Fibroblast of the aortic adventitia (primary cell): Measurements from ENCODE around the gene NFASC. TPM values are rescaled to one million over a fixed set of nuclear protein-coding genes. Genes with fewer than 3 reads are reported as not detected.

Experiments
- DNase-seq: peaks from one replicate; pipeline ENCODE4 v3.0.0-alpha.2; 2010; ENCODE audit warnings: low read depth
- H3K4me3 ChIP-seq: 2 replicates; pipeline ENCODE4 v1.5.1; 2011; ENCODE audit warnings: low read depth, mild to moderate bottlenecking, control low read depth, low read length, moderate library complexity
- CTCF ChIP-seq: IDR thresholded peaks from 2 replicates; pipeline ENCODE4 v1.5.1; 2011; ENCODE audit warnings: mild to moderate bottlenecking, low read length, control low read depth, inconsistent platforms; ENCODE audit not compliant: insufficient read depth
- total RNA-seq: library from RNA; depleted of rRNA; stranded (reverse); fragments of >200 nt; gene quantifications from 2 replicates; pipeline ENCODE4 v1.2.3, GENCODE V29; 2012; ENCODE audit warnings: low replicate concordance

NFASC gene
- total RNA-seq, 1 donor: 22.0 TPM

GRCh38 chr1:204958317-204959307 lies 88.0 kb downstream of the NFASC start:
- TF ChIP-seq CTCF: no peak
- DNase-seq: no peak
- H3K4me3 ChIP-seq: no peak overlapping the region

GRCh38 chr1:204959374-204959773 lies 88.7 kb downstream of the NFASC start:
- TF ChIP-seq CTCF: no peak
- H3K4me3 ChIP-seq: no peak overlapping the region
- no peak for DNase-seq

DNA sequence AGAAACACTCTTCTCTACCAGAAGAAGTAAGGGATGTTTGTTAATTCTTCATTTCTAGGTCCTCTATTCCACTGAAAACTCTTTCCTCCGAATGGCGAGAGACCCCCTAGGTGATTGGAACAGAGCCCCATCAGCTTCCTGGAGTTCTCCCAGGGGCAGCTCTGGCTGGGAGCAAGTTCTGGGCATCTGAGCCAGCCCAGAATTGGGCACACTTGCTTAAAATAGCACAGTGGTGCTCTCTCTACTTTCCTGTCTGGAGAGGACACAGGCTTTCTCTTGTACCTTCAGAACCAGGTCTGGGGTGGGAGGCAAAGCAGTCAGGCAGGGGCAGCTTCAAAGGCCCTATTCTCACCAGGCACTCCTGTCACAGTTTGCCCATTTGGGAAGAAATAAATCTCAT lies 89.2 kb downstream of the NFASC start:
- no peak overlapping the region for H3K4me3 ChIP-seq
- no peak for DNase-seq
- no peak for TF ChIP-seq CTCF

DNA sequence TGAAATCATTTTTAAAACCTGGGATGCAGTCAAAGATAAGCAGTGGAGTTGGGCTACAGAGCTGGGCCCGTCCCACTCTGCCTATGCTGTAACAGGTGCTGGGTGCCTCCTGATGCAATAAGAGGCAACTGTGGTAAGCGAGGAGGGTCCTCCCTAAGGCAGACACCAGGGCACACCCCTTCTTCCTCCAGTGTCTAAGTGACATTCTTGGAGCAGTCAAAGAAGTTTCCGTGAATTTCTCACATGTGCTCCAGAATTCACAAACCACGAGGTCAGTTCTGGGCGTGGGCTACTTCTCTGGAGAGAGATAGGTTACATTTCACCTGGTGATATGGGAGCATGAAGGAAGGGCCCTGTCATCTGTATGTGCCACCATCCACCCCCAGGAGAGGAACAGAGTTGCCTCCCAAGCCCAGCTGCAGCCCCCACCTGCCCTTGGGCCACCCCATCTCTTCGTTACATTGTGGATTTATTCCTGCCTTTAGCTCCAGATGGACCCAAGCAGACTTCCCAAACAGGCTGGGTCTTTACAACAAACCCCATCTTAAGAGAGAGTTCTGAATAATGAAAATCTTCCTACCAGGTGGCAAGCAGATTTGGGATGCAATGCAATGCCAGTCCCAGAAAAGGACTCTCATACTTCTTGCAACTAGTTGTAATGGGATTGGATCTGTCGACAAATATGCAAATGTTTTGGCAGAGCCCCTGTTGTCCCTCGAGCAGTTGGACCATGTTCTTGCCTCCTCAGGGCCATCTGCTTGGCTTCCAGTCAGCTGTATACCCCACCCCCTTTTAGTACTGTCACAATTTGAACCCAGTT lies 89.9 kb downstream of the NFASC start:
- TF ChIP-seq CTCF: no peak
- DNase-seq: no peak
- H3K4me3 ChIP-seq: no peak overlapping the region

GRCh38 chr1:204961765-204962419 lies 91.2 kb downstream of the NFASC start:
- DNase-seq: no peak
- no peak overlapping the region for H3K4me3 ChIP-seq
- TF ChIP-seq CTCF: no peak
